ENCODE measurements around the gene RRBP1. TPM values are rescaled to one million over a fixed set of nuclear protein-coding genes. Genes with fewer than 3 reads are reported as not detected.
A peak's percentile ranks its signal among the peaks of the same experiment; 100 is the strongest.

RRBP1 gene
- total and polyA plus RNA-seq, 2 donors from 2014 or later, result 83.4 to 231 TPM

GRCh38 chr20:17572034-17572638 lies 109.9 kb downstream of the RRBP1 start:
- intact Hi-C loops (cut with DNase I), result no loop called here
- Histone ChIP-seq H3K36me3 (ENCODE audit: control insufficient read depth in 2 of 3, insufficient read depth in 3 of 3, low read length in 3 of 3) (no peaks in the 10 kb centered on the region), H3K4me1 (ENCODE audit: control insufficient read depth in 2 of 3, insufficient read depth in 2 of 3, low read depth in 1 of 3, low read length in 3 of 3) (peaks cover 3 to 18% (median 8%) of the 10 kb centered on the region in 3 donors), H3K4me3 (ENCODE audit: low read length in 3 of 3) (peak overlapping the region in 2 of 3 donors; percentile 69 to 82), H3K9me3 (ENCODE audit: control insufficient read depth in 2 of 3, insufficient read depth in 1 of 3, low read length in 3 of 3) (no peaks in the 10 kb centered on the region), H3K9ac (ENCODE audit: low read length in 3 of 3) (peak overlapping the region in 1 of 3 donors; percentile 42), H3K27ac (ENCODE audit: low read depth in 2 of 2, low read length in 2 of 2) (peak overlapping the region; percentile 12 to 29), H3K27me3 (ENCODE audit: control insufficient read depth, insufficient read depth, low read length) (no peaks in the 10 kb centered on the region)
- DNase-seq (no peak), FAIRE-seq (no peak)
- TF ChIP-seq CTCF (IDR thresholded peaks at IDR 0.05; ENCODE audit: borderline replicate concordance, extremely low read depth, insufficient read depth), result no peak

- Histone ChIP-seq H3K4me1 (ENCODE audit: control insufficient read depth in 2 of 3, insufficient read depth in 2 of 3, low read depth in 1 of 3, low read length in 3 of 3) (peaks cover 3 to 18% (median 8%) of the 10 kb centered on the region in 3 donors), H3K27me3 (ENCODE audit: control insufficient read depth, insufficient read depth, low read length) (no peaks in the 10 kb centered on the region), H3K27ac (ENCODE audit: low read depth in 2 of 2, low read length in 2 of 2) (peak overlapping the region; percentile 97 to 99), H3K4me3 (ENCODE audit: low read length in 3 of 3) (peak overlapping the region; percentile 69 to 82 (median 81)), H3K36me3 (ENCODE audit: control insufficient read depth in 2 of 3, insufficient read depth in 3 of 3, low read length in 3 of 3) (no peaks in the 10 kb centered on the region), H3K9me3 (ENCODE audit: control insufficient read depth in 2 of 3, insufficient read depth in 1 of 3, low read length in 3 of 3) (no peaks in the 10 kb centered on the region), H3K9ac (ENCODE audit: low read length in 3 of 3) (peak overlapping the region; percentile 27 to 86 (median 66))
- intact Hi-C loops (cut with DNase I), result no loop called here
- no peak for TF ChIP-seq CTCF (IDR thresholded peaks at IDR 0.05; ENCODE audit: borderline replicate concordance, extremely low read depth, insufficient read depth)
- DNase-seq, result peak in 1 of 5 donors; percentile 13
- FAIRE-seq, result no peak
Observed at GRCh38 chr20:17571153-17571527, 110.9 kb downstream of the RRBP1 start.

GRCh38 chr20:17570347-17571152 lies 111.5 kb downstream of the RRBP1 start:
- FAIRE-seq, result no peak
- Histone ChIP-seq H3K27me3 (ENCODE audit: control insufficient read depth, insufficient read depth, low read length) (no peaks in the 10 kb centered on the region), H3K4me3 (ENCODE audit: low read length in 3 of 3) (peak overlapping the region; percentile 69 to 82 (median 81)), H3K27ac (ENCODE audit: low read depth in 2 of 2, low read length in 2 of 2) (peak overlapping the region; percentile 97 to 99), H3K4me1 (ENCODE audit: control insufficient read depth in 2 of 3, insufficient read depth in 2 of 3, low read depth in 1 of 3, low read length in 3 of 3) (peaks cover 3 to 18% (median 8%) of the 10 kb centered on the region in 3 donors), H3K36me3 (ENCODE audit: control insufficient read depth in 2 of 3, insufficient read depth in 3 of 3, low read length in 3 of 3) (no peaks in the 10 kb centered on the region), H3K9me3 (ENCODE audit: control insufficient read depth in 2 of 3, insufficient read depth in 1 of 3, low read length in 3 of 3) (no peaks in the 10 kb centered on the region), H3K9ac (ENCODE audit: low read length in 3 of 3) (peak overlapping the region; percentile 66 to 86 (median 66))
- no peak for TF ChIP-seq CTCF (IDR thresholded peaks at IDR 0.05; ENCODE audit: borderline replicate concordance, extremely low read depth, insufficient read depth)
- peak in 4 of 5 donors; percentile 77 to 88 (median 83) for DNase-seq
- intact Hi-C loops (cut with DNase I), result no loop called here
